HCEC 1CT (cell line): ENCODE data around the gene STON2.

Experiments
- DNase-seq: peaks from one replicate; pipeline ENCODE4 v3.0.0-alpha.2; 2017

The STON2 gene

DNA sequence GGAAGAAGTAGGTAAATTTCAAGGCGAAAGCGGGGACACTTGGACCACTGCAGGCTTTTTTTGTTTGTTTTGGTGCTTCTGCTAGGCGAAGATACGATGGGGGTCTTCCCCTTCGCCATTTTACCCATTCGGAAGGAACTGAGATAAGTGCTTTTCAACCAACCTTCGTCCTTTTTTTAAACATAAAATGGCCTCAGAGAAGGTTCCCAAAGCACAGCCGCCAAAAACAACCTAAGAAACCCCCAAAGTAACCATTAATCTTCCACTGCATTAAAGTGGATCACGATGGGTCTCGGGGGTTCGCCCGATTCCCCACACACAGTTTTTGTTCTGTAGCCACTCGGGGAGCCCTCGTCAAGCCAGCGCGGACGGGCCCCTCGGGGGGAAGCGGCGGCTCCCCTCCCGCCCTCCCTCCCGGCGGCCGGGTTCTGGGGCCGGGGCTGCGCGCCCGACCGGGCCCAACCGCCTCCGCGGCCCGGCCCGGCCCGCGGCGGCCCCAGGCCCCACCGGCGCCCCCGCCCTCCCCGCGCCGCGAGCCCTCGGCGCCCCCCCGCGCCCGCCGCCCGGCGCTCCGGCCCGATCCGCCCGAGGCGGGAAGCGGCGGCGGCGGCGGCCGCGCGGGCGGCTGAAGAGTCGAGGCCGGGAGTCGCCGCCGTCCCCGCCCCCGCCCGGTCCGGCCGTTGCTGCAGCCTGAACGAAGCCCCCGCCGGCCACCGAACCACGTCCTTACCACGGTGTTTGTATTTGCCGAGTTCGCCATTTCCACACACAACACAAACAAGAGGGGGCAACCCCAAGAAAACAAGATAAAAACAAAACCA lies 180.2 kb downstream of the STON2 start:
- peak; percentile 19 for DNase-seq

DNA sequence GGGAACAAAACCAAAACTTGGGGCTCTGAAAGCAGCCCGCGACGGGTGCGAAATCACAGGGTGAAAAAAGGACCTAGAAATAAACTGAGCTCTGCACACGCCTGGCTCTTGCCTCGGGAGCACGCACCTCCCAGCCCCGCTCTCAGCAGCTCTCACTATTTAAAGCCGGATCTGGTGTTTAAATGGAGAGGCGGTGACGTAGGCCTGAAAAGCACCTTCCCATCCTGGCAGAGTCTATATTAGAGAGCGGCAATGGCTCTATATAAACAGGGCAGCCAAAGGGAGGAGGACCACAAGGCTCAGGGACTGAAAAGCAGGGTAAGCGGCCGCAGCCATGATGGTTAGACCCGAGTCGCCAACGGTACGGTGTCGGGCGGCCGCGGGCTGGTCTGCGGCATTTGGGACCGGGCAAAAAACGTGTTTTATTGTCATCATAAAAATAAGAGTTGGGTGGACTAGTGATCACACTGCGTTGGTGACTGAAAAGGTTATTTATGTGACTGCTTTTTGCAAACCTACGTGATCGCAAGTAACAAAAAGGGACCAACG lies 180.8 kb downstream of the STON2 start:
- DNase-seq: peak; percentile 96

DNA sequence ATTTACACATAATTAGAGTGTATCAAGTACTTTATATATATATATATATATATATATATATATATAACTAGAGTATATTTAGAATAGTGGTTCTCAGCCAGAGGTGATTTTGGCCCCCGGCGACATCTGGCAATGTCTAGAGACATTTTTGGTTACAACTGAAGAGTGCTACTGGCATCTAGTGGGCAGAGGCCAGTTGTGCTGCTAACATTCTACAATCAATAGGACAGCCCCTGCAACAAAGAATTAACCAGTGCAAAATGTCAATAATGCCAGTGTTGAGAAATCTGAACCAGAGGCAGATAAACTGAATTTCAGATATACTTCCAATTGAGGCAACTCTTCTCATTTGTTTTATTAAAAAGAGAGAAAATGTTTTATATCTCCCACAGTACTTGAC lies 188.3 kb downstream of the STON2 start:
- peak; percentile 5 for DNase-seq
